Measurements from ENCODE around the gene KPNA2. TPM values are rescaled to one million over a fixed set of nuclear protein-coding genes. Genes with fewer than 3 reads are reported as not detected.
"Not testable (repeated sequence)": the region's sequence is repeated elsewhere in the genome, so short reads cannot be mapped to it uniquely, and the experiment has no call there.

The KPNA2 gene
- polyA plus RNA-seq, 1 experiment, result 151 TPM

DNA sequence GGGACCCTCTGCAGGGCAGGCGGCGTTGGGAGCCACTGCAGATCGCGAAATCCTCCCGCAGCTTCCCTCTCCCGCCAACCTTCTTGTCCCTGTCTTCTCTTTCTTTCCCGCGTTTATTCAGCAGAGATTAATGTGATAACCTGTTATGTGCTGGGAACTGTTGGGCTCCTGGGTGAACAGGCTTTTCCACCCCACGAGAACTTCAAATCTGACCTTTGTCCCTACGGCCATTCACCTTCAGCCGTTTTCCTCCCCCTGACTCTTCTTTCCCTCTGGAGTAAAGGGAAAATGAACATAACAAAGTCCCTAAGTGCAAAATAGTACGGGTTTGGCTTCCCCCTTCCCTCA is 15.2 kb upstream of the KPNA2 start:
- Histone ChIP-seq H3K4me3 (ENCODE audit: low read depth, low read length) (peak overlapping the region; percentile 66), H3K27me3 (ENCODE audit: control insufficient read depth, insufficient read depth, low read length) (no peaks in the 10 kb centered on the region), H3K27ac (ENCODE audit: low read depth, low read length) (peak overlapping the region; percentile 57), H3K9me3 (ENCODE audit: control insufficient read depth, insufficient read depth, low read length) (no peaks in the 10 kb centered on the region)
- no peak for DNase-seq (ENCODE audit: low read depth, low spot score)
- POLR2A ChIA-PET, result interaction anchor here (1.5 kb wide), 2 partner anchors 15 to 26 kb away, joined by 5 to 9 read pairs; partner anchors contain the start of gene KPNA2
- TF ChIP-seq, protein P1, sequence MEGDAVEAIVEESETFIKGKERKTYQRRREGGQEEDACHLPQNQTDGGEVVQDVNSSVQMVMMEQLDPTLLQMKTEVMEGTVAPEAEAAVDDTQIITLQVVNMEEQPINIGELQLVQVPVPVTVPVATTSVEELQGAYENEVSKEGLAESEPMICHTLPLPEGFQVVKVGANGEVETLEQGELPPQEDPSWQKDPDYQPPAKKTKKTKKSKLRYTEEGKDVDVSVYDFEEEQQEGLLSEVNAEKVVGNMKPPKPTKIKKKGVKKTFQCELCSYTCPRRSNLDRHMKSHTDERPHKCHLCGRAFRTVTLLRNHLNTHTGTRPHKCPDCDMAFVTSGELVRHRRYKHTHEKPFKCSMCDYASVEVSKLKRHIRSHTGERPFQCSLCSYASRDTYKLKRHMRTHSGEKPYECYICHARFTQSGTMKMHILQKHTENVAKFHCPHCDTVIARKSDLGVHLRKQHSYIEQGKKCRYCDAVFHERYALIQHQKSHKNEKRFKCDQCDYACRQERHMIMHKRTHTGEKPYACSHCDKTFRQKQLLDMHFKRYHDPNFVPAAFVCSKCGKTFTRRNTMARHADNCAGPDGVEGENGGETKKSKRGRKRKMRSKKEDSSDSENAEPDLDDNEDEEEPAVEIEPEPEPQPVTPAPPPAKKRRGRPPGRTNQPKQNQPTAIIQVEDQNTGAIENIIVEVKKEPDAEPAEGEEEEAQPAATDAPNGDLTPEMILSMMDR (IDR thresholded peaks at IDR 0.05; ENCODE audit: low read depth, low read length), result no peak
- CTCF ChIA-PET, result interaction anchor here (0.6 to 1.8 kb wide), 5 partner anchors 9 to 416 kb away, joined by 3 to 8 read pairs (median 3); no protein-coding TSS in a partner anchor

GRCh38 chr17:68020791-68021190 is 14.7 kb upstream of the KPNA2 start:
- H3K9me3 ChIP-seq (ENCODE audit: control insufficient read depth, insufficient read depth, low read length); POLR2A ChIA-PET; DNase-seq (ENCODE audit: low read depth, low spot score); H3K27me3 ChIP-seq (ENCODE audit: control insufficient read depth, insufficient read depth, low read length); H3K27ac ChIP-seq (ENCODE audit: low read depth, low read length): not testable (repeated sequence)
- peak overlapping the region; percentile 66; the same call in 1 of the 2 replicates for H3K4me3 ChIP-seq (ENCODE audit: low read depth, low read length)
- CTCF ChIA-PET, result interaction anchor here (0.6 to 1.8 kb wide), 6 partner anchors 9 to 416 kb away, joined by 3 to 8 read pairs (median 3); no protein-coding TSS in a partner anchor

GRCh38 chr17:68021963-68022362 is 13.6 kb upstream of the KPNA2 start:
- TF ChIP-seq, protein P1 (IDR thresholded peaks at IDR 0.05; ENCODE audit: low read depth, low read length), result no peak
- Histone ChIP-seq H3K9me3 (ENCODE audit: control insufficient read depth, insufficient read depth, low read length) (no peaks in the 10 kb centered on the region), H3K4me3 (ENCODE audit: low read depth, low read length) (no peak overlapping the region), H3K27me3 (ENCODE audit: control insufficient read depth, insufficient read depth, low read length) (no peaks in the 10 kb centered on the region), H3K27ac (ENCODE audit: low read depth, low read length) (no peak overlapping the region)
- POLR2A ChIA-PET, result no interaction called here
- CTCF ChIA-PET, result interaction anchor here (0.8 to 1.1 kb wide), 2 partner anchors 10 to 12 kb away, joined by 3 to 4 read pairs; no protein-coding TSS in a partner anchor
- no peak for DNase-seq (ENCODE audit: low read depth, low spot score)

DNA sequence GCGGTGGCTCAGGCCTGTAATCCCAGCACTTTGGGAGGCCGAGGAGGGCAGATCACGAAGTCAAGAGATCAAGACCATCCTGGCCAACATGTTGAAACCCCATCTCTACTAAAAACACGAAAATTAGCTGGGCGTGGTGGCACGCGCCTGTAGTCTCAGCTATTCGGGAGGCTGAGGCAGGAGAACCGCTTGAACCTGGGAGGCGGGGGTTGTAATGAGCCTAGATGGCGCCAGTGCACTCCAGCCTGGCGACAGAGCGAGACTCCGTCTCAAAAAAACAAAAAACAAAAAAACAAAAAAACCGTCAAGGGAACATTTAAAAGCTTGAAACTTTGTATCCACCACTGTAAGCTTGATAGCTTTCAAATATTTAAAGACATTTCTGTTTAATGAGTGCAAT is 13.0 kb upstream of the KPNA2 start:
- H3K27ac ChIP-seq (ENCODE audit: low read depth, low read length); POLR2A ChIA-PET; DNase-seq (ENCODE audit: low read depth, low spot score); H3K27me3 ChIP-seq (ENCODE audit: control insufficient read depth, insufficient read depth, low read length); H3K9me3 ChIP-seq (ENCODE audit: control insufficient read depth, insufficient read depth, low read length); H3K4me3 ChIP-seq (ENCODE audit: low read depth, low read length): not testable (repeated sequence)
- CTCF ChIA-PET, result interaction anchor here (0.8 to 1.1 kb wide), 2 partner anchors 11 kb away, joined by 3 to 4 read pairs; no protein-coding TSS in a partner anchor

DNA sequence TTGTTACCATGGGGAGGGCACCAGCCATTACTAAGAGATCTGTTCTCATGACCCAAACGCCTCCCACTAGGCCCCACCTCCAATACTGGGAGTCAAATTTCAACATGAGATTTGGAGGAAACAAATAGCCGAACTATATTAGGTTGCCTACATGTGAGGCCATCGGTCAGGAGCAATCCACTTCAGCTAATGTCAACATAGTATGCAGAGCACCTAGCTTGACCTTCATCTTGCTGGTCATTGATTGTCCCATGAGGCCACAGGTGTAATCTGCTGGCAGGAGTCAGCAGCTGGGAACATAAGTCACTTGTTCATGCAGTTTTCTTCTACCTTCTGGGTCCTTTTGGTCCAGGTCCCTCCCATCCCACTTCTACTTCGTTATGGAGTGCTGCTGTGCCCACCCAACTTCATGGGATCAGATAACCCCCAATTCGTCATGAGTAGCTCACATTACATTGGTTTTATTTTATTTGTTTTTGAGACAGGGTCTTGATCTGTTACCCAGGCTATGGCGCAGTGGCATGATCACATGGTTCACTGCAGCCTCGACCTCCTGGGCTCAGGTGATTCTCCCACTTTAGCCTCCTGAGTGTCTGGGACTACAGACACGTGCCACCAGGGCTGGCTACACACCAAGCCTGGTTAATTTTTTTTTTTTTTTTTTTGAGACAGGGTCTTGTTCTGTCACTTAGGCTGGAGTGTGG is 5.9 kb upstream of the KPNA2 start:
- no peaks in the 10 kb centered on the region for H3K9me3 ChIP-seq (ENCODE audit: control insufficient read depth, insufficient read depth, low read length)
- ChIA-PET POLR2A (no interaction called here), CTCF (interaction anchor here (0.6 kb wide), 2 partner anchors 9 kb away, joined by 3 read pairs; no protein-coding TSS in a partner anchor)
- DNase-seq (ENCODE audit: low read depth, low spot score), result no peak
- TF ChIP-seq, protein P1 (IDR thresholded peaks at IDR 0.05; ENCODE audit: low read depth, low read length), result no peak
- H3K4me3 ChIP-seq (ENCODE audit: low read depth, low read length), result no peak overlapping the region
- H3K27ac ChIP-seq (ENCODE audit: low read depth, low read length), result no peak overlapping the region
- no peaks in the 10 kb centered on the region for H3K27me3 ChIP-seq (ENCODE audit: control insufficient read depth, insufficient read depth, low read length)

Data from AG04450 (cell line).